ENCODE results near the gene CDC42EP5. TPM values are rescaled to one million over a fixed set of nuclear protein-coding genes. Genes with fewer than 3 reads are reported as not detected.

Gene CDC42EP5, protein sequence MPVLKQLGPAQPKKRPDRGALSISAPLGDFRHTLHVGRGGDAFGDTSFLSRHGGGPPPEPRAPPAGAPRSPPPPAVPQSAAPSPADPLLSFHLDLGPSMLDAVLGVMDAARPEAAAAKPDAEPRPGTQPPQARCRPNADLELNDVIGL
- 0.14 to 0.29 TPM (median 0.15 TPM) in 3 of 5 replicates, not detected in the others for total RNA-seq (2022; extraction: Qiagen RNA extraction)

DNA sequence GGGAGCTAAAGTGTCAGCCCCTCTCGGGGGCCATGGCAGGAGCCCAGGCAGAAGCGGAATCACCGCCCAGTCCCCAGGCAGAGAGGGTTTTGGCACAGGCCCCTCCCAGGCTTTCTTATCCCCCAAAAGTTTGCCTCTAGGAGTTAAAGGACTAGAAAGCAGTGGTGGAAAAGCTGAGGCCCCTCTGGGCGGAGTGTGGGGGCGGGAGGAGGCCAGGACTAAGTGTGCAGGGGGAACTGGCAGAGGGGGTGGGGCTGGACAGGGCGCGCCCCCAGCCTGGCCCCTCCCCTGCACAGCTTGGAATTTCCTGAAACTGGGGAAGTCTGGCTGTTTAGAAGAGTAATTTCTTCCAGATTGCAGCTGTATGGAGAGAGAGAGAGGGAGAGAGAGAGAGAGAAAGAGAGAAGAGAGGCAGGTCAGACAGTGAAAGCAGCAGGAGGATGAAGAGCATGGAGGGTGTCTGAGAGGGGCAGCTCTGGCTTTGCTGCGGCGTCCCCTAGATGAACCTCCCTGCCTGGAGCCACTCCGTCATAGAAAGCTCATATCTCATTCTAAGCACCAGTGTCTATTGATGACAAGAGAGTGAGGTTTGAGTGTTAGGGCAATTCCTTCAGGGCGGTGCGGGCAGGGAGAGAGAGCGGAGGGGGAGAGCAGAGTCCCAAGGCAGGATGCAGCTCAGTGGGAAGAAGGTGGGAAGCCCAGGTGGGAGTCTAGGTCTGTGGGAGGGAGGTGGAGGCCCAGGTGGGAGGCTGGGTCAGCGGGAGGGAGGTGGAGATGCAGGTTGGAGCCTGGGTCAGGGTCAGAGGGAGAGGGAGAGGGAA is at the start of gene CDC42EP5:
Gene CDC42EP5 (minus strand): TSS at position 226 of the 821 bp plus-strand sequence. CDS start 7,749 bp downstream, outside the sequence.

GRCh38 chr19:54502518-54503048 is 29.5 kb upstream of the CDC42EP5 start, which contains the start of gene LAIR2:
TSS of gene LAIR2 (plus strand) at chr19:54502831. CDS start at chr19:54502919, 88 bp downstream.

DNA sequence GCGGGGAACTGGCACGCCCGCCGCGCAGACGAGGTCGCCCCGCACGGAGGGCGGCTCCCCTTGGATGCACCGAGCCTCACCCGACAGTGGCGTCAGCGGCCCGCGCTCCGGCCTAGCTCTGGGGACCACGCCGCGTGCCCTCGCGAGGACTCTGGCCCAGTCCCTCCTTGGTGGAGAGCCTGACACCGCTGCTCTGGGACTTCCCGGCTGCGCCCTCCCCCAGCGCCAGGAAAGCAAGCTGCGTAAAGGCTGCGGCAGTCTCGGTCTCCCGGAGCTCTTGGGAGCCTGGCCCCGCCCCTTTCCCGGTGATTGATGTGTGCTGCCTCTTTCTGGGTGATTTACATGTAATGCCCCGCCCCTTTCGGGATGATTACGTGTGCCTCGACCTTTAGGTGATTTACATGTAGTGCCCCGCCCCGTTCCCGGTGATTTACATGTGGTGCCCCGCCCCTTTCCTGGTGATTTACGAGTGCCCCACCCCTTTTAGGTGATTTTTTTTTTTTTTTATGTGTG is 9.5 kb downstream of the CDC42EP5 start, which contains the start of gene LENG9:
Gene LENG9 (minus strand): TSS at position 248 of the 513 bp plus-strand sequence. CDS start 252 bp downstream, outside the sequence.

DNA sequence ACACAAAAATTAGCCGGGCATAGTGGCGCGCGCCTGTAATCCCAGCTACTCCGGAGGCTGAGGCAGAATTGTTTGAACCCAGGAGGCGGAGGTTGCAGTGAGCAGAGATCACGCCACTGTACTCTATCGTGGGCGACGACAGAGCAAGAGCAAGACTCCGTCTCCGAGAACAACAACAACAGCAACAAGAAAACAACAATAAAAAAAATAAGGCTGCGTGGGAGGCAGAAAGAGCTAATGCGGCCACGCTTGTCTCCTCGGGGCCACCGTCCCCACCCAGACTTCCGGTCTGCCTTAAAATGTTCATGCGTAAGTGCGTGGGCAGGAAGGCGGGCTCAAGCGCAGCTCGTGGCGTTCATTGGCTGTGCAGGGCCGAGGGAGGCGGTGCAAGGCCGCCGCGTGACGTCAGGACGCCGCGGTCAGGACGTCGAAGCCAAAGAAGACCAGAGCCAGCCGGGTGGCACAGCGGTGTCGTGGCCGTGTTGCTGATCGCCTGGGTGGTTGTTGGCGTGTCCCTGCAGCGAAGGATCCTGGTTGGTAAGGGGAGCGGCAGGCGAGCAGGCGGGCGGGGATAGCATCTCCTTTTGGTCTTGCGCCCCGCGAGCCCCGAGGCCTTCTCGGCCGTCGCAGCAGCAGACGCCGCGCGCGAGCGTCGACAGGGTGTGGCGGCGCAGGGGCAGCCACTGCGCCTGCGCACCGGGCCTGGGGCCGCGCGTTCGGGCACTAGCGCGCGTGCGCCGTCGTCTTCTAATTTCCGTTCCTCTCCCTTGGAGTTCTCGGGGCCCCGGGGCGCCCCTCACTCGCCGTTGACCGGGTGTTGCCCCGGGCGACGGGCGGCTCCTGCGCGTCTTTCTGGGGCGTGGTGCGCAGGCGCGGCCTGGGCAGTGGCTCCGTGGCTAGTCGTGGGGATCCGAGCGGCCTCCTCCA is 24.1 kb downstream of the CDC42EP5 start, which contains the start of gene LENG8:
Gene LENG8 (plus strand): TSS at position 426 of the 927 bp plus-strand sequence. CDS start 2,146 bp downstream, outside the sequence.

GRCh38 chr19:54415208-54415900 is 57.7 kb downstream of the CDC42EP5 start, which contains the start of gene TTYH1:
TSS of gene TTYH1 (plus strand) at chr19:54415464. CDS start at chr19:54415553, 89 bp downstream.

Other genes starting within 250 kb of the CDC42EP5 start
- gene LILRA6, start 230.5 kb downstream of the CDC42EP5 start, total RNA-seq (2022; extraction: Qiagen RNA extraction) = 0.06 to 0.08 TPM (median 0.06 TPM) in 5 replicates
- gene LILRB5, start 216.0 kb downstream of the CDC42EP5 start, total RNA-seq (2022; extraction: Qiagen RNA extraction) = 0.03 to 0.06 TPM (median 0.05 TPM) in 4 of 5 replicates, not detected in the other
- 0.08 to 0.17 TPM (median 0.09 TPM) in 4 of 5 replicates, not detected in the other for gene LILRB2, start 192.2 kb downstream of the CDC42EP5 start, total RNA-seq (2022; extraction: Qiagen RNA extraction)
- gene LILRA5, start 160.1 kb downstream of the CDC42EP5 start, total RNA-seq (2022; extraction: Qiagen RNA extraction) = 0.09 TPM in 1 of 5 replicates, not detected in the others
- gene LILRA4, start 134.1 kb downstream of the CDC42EP5 start, total RNA-seq (2022; extraction: Qiagen RNA extraction) = 0.02 to 0.06 TPM in 2 of 5 replicates, not detected in the others
- not detected in 5 replicates for gene LAIR1, start 108.4 kb downstream of the CDC42EP5 start, total RNA-seq (2022; extraction: Qiagen RNA extraction)
- gene TTYH1, start 57.8 kb downstream of the CDC42EP5 start, total RNA-seq (2022; extraction: Qiagen RNA extraction) = 0.03 to 0.25 TPM (median 0.17 TPM) in 4 of 5 replicates, not detected in the other
- 66.9 to 121 TPM (median 106 TPM) in 5 replicates for gene LENG8, start 24.1 kb downstream of the CDC42EP5 start, total RNA-seq (2022; extraction: Qiagen RNA extraction)
- gene LENG9, start 9.5 kb downstream of the CDC42EP5 start, total RNA-seq (2022; extraction: Qiagen RNA extraction) = 4.2 to 7.7 TPM (median 7.0 TPM) in 5 replicates
- gene LAIR2, start 29.5 kb upstream of the CDC42EP5 start, total RNA-seq (2022; extraction: Qiagen RNA extraction) = not detected in 5 replicates
- gene LILRA2, start 100.5 kb upstream of the CDC42EP5 start, total RNA-seq (2022; extraction: Qiagen RNA extraction) = not detected in 5 replicates
- gene LILRA1, start 120.3 kb upstream of the CDC42EP5 start, total RNA-seq (2022; extraction: Qiagen RNA extraction) = not detected in 5 replicates
- gene LILRB1, start 157.2 kb upstream of the CDC42EP5 start, total RNA-seq (2022; extraction: Qiagen RNA extraction) = 0.02 to 0.03 TPM in 2 of 5 replicates, not detected in the others
- gene LILRB4, start 189.7 kb upstream of the CDC42EP5 start, total RNA-seq (2022; extraction: Qiagen RNA extraction) = not detected in 5 replicates

Data from A549 treated with AZD2906 at 1 μM for 4 hours (cell line).